ENCODE data around the gene SPINK13. TPM values are rescaled to one million over a fixed set of nuclear protein-coding genes. Genes with fewer than 3 reads are reported as not detected.
A peak's percentile ranks its signal among the peaks of the same experiment; 100 is the strongest.
"Not testable (repeated sequence)": the region's sequence is repeated elsewhere in the genome, so short reads cannot be mapped to it uniquely, and the experiment has no call there.

Gene SPINK13
- polyA plus RNA-seq, 1 donor: not detected

DNA sequence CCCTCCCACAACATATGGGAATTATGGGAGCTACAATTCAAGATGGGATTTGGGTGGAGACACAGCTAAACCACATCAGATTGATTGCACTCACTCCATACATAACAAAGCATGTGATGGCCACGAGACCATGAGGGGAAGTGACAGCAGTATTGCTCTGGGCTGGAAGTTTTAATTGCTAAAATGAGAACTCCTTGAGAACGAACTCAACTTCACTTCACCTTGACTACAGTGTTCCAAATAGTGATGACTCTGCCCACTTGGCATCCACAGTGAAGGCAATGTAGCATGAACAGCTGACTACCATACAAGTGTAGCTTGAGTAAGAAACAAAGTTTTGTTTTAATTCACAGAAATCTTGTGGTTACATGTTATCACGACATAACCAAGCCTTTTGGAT is 42.9 kb downstream of the SPINK13 start:
- no peaks in the 10 kb centered on the region for H3K27me3 ChIP-seq (ENCODE audit: control insufficient read depth, insufficient read depth, low read length)
- H3K27ac ChIP-seq (ENCODE audit: low read length): no peak overlapping the region
- no peaks in the 10 kb centered on the region for H3K36me3 ChIP-seq (ENCODE audit: control insufficient read depth, insufficient read depth, low read length)
- WGBS (ENCODE audit: insufficient coverage, low lambda C conversion rate): no CpG with 5 or more reads among the region's 3 CpGs
- no peaks in the 10 kb centered on the region for H3K9me3 ChIP-seq (ENCODE audit: control insufficient read depth, low read depth, low read length)
- no peak overlapping the region for H3K4me3 ChIP-seq (ENCODE audit: low read length)
- H3K4me1 ChIP-seq (ENCODE audit: control insufficient read depth, insufficient read depth, low read length): no peaks in the 10 kb centered on the region
- no peak for DNase-seq

DNA sequence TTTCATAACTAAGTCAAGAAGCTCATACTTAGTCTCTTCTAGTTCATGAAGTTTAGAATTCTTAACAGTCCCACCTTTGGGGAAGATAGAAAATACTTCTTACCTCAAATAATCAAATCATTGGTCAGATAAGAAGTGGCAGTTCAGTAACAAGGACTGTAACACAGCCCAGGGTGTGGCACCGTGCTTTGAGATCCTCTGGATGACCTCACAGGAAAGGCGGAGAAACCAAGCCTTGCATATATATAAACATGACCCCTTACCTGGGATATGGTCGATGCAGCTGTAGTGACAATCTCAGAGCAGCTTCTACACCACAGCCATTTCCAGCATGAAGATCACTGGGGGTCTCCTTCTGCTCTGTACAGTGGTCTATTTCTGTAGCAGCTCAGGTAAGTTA is 43.6 kb downstream of the SPINK13 start, which contains the start of gene SPINK7:
Gene SPINK7 (plus strand): TSS at position 271 of the 400 bp plus-strand sequence. CDS start 61 bp downstream, at position 332.
- WGBS (ENCODE audit: insufficient coverage, low lambda C conversion rate): no CpG with 5 or more reads among the region's 3 CpGs
- Histone ChIP-seq H3K9me3 (ENCODE audit: control insufficient read depth, low read depth, low read length) (no peaks in the 10 kb centered on the region), H3K4me3 (ENCODE audit: low read length) (no peak within 1 kb of the TSS), H3K36me3 (ENCODE audit: control insufficient read depth, insufficient read depth, low read length) (no peaks in the 10 kb centered on the region), H3K27ac (ENCODE audit: low read length) (no peak within 1 kb of the TSS), H3K27me3 (ENCODE audit: control insufficient read depth, insufficient read depth, low read length) (no peaks in the 10 kb centered on the region), H3K4me1 (ENCODE audit: control insufficient read depth, insufficient read depth, low read length) (no peaks in the 10 kb centered on the region)
- peak; percentile 5 to 11 for DNase-seq

DNA sequence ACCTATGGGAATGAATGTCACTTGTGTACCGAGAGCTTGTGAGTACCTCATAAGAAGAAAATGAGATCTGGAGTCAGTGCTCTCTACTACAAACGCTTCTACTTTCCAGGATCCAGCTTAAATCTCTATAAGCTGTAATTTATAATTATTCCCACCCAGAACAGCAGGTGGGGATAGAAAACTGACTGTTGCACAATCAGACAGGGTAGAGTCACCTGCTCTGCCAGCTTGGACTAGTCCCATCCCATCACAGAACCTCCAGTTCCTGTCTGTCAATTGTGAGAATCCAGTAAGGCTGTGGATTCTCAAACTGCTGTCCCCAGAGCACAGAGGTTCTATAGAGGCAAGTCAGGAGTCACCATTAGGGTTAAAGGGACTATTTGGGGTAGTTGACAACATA is 45.6 kb downstream of the SPINK13 start:
- no peak for DNase-seq
- H3K9me3 ChIP-seq (ENCODE audit: control insufficient read depth, low read depth, low read length): no peaks in the 10 kb centered on the region
- H3K27me3 ChIP-seq (ENCODE audit: control insufficient read depth, insufficient read depth, low read length): no peaks in the 10 kb centered on the region
- H3K36me3 ChIP-seq (ENCODE audit: control insufficient read depth, insufficient read depth, low read length): no peaks in the 10 kb centered on the region
- no peak overlapping the region for H3K4me3 ChIP-seq (ENCODE audit: low read length)
- no CpG with 5 or more reads among the region's 2 CpGs for WGBS (ENCODE audit: insufficient coverage, low lambda C conversion rate)
- no peaks in the 10 kb centered on the region for H3K4me1 ChIP-seq (ENCODE audit: control insufficient read depth, insufficient read depth, low read length)
- H3K27ac ChIP-seq (ENCODE audit: low read length): no peak overlapping the region

DNA sequence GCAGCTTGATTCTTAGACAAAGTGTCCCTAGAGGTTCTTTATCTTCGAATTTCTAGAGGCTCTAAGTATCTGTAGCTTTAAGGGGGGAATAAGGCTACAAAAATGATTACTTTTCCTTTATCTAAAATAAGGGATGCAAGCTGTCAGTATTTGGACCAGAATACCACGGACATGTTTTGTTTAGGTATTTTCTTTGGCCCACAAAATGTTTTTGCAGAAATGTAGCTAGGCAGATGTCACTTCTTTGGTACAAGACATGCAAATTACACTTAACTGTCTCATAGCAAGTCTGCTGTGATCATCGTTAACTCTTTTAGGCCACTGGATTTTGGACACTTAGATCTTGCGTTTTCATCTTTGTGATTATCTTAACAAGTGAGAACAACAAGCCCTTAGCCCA is 46.1 kb downstream of the SPINK13 start:
- Histone ChIP-seq H3K9me3 (ENCODE audit: control insufficient read depth, low read depth, low read length) (no peaks in the 10 kb centered on the region), H3K27ac (ENCODE audit: low read length) (no peak overlapping the region), H3K36me3 (ENCODE audit: control insufficient read depth, insufficient read depth, low read length) (no peaks in the 10 kb centered on the region), H3K4me1 (ENCODE audit: control insufficient read depth, insufficient read depth, low read length) (no peaks in the 10 kb centered on the region), H3K4me3 (ENCODE audit: low read length) (no peak overlapping the region), H3K27me3 (ENCODE audit: control insufficient read depth, insufficient read depth, low read length) (no peaks in the 10 kb centered on the region)
- DNase-seq: no peak
- WGBS (ENCODE audit: insufficient coverage, low lambda C conversion rate): 85% methylated on average over 3 of the region's 4 CpGs

DNA sequence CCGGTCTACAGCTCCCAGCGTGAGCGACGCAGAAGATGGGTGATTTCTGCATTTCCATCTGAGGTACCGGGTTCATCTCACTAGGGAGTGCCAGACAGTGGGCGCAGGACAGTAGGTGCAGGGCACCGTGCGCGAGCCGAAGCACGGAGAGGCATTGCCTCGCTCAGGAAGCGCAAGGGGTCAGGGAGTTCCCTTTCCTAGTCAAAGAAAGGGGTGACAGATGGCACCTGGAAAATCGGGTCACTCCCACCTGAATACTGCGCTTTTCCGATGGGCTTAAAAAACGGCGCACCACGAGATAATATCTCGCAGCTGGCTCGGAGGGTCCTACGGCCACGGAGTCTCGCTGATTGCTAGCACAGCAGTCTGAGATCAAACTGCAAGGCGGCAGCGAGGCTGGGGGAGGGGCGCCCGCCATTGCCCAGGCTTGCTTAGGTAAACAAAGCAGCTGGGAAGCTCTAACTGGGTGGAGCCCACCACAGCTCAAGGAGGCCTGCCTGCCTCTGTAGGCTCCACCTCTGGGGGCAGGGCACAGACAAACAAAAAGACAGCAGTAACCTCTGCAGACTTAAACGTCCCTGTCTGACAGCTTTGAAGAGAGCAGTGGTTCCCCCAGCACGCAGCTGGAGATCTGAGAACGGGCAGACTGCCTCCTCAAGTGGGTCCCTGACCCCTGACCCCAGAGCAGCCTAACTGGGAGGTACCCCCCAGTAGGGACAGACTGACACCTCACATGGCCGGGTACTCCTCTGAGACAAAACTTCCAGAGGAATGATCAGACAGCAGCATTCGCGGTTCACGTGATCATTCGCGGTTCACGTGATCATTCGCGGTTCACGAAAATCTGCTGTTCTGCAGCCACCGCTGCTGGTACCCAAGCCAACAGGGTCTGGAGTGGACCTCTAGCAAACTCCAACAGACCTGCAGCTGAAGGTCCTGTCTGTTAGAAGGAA is 51.7 kb downstream of the SPINK13 start:
- not testable (repeated sequence) for H3K36me3 ChIP-seq (ENCODE audit: control insufficient read depth, insufficient read depth, low read length)
- peak in 1 of 2 donors; percentile 27 for DNase-seq
- peak overlapping the region; percentile 32 for H3K27ac ChIP-seq (ENCODE audit: low read length)

DNA sequence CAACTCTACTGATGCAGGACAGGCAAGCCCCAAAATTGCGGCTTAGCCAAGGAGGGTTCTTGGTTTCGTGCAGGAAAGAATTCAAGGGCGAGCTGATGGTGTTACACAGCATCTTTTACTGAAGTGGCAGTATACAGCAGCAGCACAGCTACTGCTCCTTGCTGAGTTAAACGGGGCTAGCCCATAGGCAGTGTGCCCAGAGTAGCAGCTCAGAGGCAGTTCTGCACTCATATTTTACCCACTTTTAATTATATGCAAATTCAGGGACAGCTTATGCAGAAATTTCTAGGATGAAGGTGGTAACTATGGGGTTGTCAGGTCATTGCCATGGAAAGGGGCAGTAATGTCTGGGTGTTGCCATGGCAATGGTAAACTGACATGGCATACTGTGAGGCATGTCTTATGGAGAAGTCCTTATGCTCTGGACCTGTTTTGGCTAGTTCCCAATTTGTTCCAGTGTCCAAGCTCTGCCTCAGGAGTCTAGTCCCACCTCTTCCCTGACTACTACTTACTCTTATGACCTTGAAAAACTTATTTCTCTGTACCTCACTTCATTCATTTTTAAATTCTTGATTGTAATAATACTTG is 64.8 kb downstream of the SPINK13 start:
- DNase-seq: no peak
- Histone ChIP-seq H3K27ac (ENCODE audit: low read length) (no peak overlapping the region), H3K27me3 (ENCODE audit: control insufficient read depth, insufficient read depth, low read length) (no peaks in the 10 kb centered on the region), H3K9me3 (ENCODE audit: control insufficient read depth, low read depth, low read length) (no peaks in the 10 kb centered on the region), H3K4me1 (ENCODE audit: control insufficient read depth, insufficient read depth, low read length) (no peaks in the 10 kb centered on the region), H3K36me3 (ENCODE audit: control insufficient read depth, insufficient read depth, low read length) (no peaks in the 10 kb centered on the region), H3K4me3 (ENCODE audit: low read length) (no peak overlapping the region)
- no CpG with 5 or more reads among the region's 4 CpGs for WGBS (ENCODE audit: insufficient coverage, low lambda C conversion rate)

More for the DNA sequence above, 51.7 kb downstream of the SPINK13 start:
- not testable (repeated sequence) for H3K27me3 ChIP-seq (ENCODE audit: control insufficient read depth, insufficient read depth, low read length); H3K9me3 ChIP-seq (ENCODE audit: control insufficient read depth, low read depth, low read length); H3K4me1 ChIP-seq (ENCODE audit: control insufficient read depth, insufficient read depth, low read length)
- H3K4me3 ChIP-seq (ENCODE audit: low read length): peak overlapping the region; percentile 43
- no CpG with 5 or more reads among the region's 42 CpGs for WGBS (ENCODE audit: insufficient coverage, low lambda C conversion rate)

DNA sequence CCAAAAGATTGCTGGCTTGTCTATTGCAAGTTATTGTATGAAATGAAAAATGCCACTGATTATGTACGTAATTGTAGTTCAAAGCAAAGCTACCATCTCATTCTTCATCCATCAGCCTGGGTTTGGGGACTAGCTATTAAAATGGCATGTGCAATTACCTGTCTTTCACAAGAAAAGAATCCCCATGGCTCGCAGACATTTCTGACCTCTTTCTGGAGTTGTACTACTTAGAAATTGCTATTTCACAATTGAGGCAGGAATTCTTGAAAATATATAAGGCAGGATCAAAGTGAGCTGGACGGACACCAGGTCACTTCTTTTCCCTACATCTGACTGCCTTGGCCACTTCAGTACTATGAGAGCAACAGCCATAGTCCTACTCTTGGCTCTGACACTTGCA is 66.7 kb downstream of the SPINK13 start, which contains the start of gene SPINK9:
Gene SPINK9 (plus strand): TSS at position 301 of the 400 bp plus-strand sequence. CDS start 55 bp downstream, at position 356.
- no peaks in the 10 kb centered on the region for H3K4me1 ChIP-seq (ENCODE audit: control insufficient read depth, insufficient read depth, low read length)
- no peaks in the 10 kb centered on the region for H3K36me3 ChIP-seq (ENCODE audit: control insufficient read depth, insufficient read depth, low read length)
- WGBS (ENCODE audit: insufficient coverage, low lambda C conversion rate): 83% methylated on average over 1 of the region's 3 CpGs

More for the DNA sequence above, 66.7 kb downstream of the SPINK13 start, which contains the start of gene SPINK9:
- H3K9me3 ChIP-seq (ENCODE audit: control insufficient read depth, low read depth, low read length): no peaks in the 10 kb centered on the region
- H3K4me3 ChIP-seq (ENCODE audit: low read length): no peak within 1 kb of the TSS
- no peaks in the 10 kb centered on the region for H3K27me3 ChIP-seq (ENCODE audit: control insufficient read depth, insufficient read depth, low read length)
- no peak within 1 kb of the TSS for H3K27ac ChIP-seq (ENCODE audit: low read length)
- DNase-seq: no peak

Other genes starting within 250 kb of the SPINK13 start
- gene SPINK5, start 204.8 kb upstream of the SPINK13 start, polyA plus RNA-seq: 0.70 TPM
- gene SPINK14, start 100.2 kb upstream of the SPINK13 start, polyA plus RNA-seq: not detected
- gene SPINK6, start 65.8 kb upstream of the SPINK13 start, polyA plus RNA-seq: not detected
- gene MARCOL, start 30.3 kb upstream of the SPINK13 start, polyA plus RNA-seq: not detected
- gene SPINK7, start 43.6 kb downstream of the SPINK13 start, polyA plus RNA-seq: 0.06 TPM
- not detected for gene SPINK9, start 66.8 kb downstream of the SPINK13 start, polyA plus RNA-seq
- gene FBXO38, start 115.2 kb downstream of the SPINK13 start, polyA plus RNA-seq: 36.5 TPM

All from large intestine (tissue), 3 donors.